HG03521 (cell line): ENCODE results near the gene SRBD1.

Experiments
- ATAC-seq: cut with Tn5 transposase; IDR thresholded peaks from one replicate; pipeline ENCODE4 v1.9.1; 2021; ENCODE audit warnings: mild to moderate bottlenecking, moderate library complexity; ENCODE audit not compliant: unreplicated experiment

SRBD1 gene

GRCh38 chr2:45484965-45485364 is 126.1 kb downstream of the SRBD1 start:
- ATAC-seq: no peak

- ATAC-seq: no peak
These were observed 127.1 kb downstream of the SRBD1 start for GRCh38 chr2:45483997-45484396.

GRCh38 chr2:45477546-45477945 is 133.5 kb downstream of the SRBD1 start:
- no peak for ATAC-seq

- no peak for ATAC-seq
These were observed 140.5 kb downstream of the SRBD1 start for GRCh38 chr2:45470531-45470930.

GRCh38 chr2:45469314-45470099 is 141.6 kb downstream of the SRBD1 start:
- ATAC-seq: no peak

GRCh38 chr2:45468279-45468678 is 142.8 kb downstream of the SRBD1 start:
- no peak for ATAC-seq

- ATAC-seq: no peak
These were observed 145.0 kb downstream of the SRBD1 start for GRCh38 chr2:45466053-45466452.

GRCh38 chr2:45460825-45461224 is 150.2 kb downstream of the SRBD1 start:
- ATAC-seq: no peak

- no peak for ATAC-seq
These were observed 151.2 kb downstream of the SRBD1 start for GRCh38 chr2:45459860-45460259.

- no peak for ATAC-seq
These were observed 152.0 kb downstream of the SRBD1 start for GRCh38 chr2:45458909-45459563.

- ATAC-seq: no peak
These were observed 153.7 kb downstream of the SRBD1 start for GRCh38 chr2:45457211-45457945.

- no peak for ATAC-seq
These were observed 158.2 kb downstream of the SRBD1 start for GRCh38 chr2:45452866-45453265.

- no peak for ATAC-seq
These were observed 160.4 kb downstream of the SRBD1 start for GRCh38 chr2:45450634-45451033.

GRCh38 chr2:45448217-45448616 is 162.8 kb downstream of the SRBD1 start:
- ATAC-seq: no peak

- ATAC-seq: no peak
These were observed 165.1 kb downstream of the SRBD1 start for GRCh38 chr2:45446016-45446415.

- ATAC-seq: no peak
These were observed 166.0 kb downstream of the SRBD1 start for GRCh38 chr2:45445037-45445436.

GRCh38 chr2:45443012-45443411 is 168.1 kb downstream of the SRBD1 start:
- no peak for ATAC-seq

GRCh38 chr2:45442026-45442425 is 169.0 kb downstream of the SRBD1 start:
- no peak for ATAC-seq

- no peak for ATAC-seq
These were observed 169.5 kb downstream of the SRBD1 start for GRCh38 chr2:45441571-45441970.

GRCh38 chr2:45439788-45440773 is 171.0 kb downstream of the SRBD1 start:
- peak; percentile 63 for ATAC-seq
